ENCODE data around the gene PHF23.
A peak's percentile ranks its signal among the peaks of the same experiment; 100 is the strongest.

PHF23 gene

DNA sequence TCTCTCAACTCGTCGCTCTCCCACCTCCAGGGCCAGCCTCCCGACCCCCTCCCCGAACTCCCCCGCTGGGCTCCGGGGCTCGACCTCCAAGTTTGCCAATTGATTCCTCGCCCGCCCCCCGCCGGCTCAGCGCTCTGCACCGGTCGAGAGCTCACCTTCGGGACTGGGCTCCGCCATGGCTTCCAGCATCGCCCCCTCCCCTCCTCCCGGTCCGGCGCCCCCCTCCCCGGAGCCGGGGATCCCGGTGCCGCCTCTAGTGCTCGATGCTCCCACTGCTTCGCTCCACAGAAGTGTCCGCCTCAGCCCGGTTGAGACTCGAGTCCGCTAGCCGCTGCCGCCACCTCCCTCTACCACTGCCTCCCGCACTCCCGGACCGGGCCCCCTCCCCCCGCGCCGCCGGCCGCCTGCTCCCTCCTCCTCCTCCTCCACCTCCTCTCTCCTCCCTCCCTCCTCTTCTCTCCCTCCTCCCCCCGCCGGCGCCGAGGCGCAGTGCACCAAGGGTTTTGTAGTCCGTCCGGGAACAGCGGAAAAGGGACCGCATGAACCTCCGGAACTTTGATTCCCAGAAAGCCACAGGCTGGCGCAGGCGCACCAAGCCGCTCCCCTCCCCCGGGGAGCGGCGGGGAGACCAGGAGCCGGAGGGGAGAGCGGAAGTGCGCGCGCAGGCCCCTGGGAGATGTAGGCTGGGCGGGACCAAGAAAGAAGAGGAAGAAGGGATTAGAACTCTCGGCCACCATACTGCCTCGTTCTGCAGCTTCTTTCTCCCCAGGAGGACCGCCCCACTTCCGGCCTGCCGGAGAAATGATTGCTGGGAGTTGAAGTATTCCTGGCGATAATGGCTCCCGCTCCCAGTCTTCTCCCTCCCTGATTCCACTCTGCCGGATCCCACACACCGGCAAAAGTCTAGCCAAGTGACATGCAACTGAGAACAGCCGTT is at the start of gene PHF23:
PHF23 (minus strand) TSS at position 367 of the 937 bp plus-strand sequence; CDS start at position 189, 178 bp downstream.
- peak; percentile 98 for DNase-seq

DNA sequence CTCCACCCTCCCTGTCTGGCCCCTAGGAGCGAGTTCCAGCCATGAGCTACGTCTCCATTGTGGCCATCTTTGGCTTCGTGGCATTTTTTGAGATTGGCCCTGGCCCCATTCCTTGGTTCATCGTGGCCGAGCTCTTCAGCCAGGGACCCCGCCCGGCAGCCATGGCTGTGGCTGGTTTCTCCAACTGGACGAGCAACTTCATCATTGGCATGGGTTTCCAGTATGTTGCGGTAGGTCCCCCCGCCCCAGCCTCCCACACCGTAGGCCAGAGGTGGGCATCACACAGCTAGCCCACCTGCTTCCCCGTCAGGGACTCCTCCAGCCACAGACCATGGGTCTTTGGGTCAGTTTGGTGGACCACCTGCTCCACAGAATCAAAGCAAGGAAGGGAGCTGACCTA is 46.4 kb upstream of the PHF23 start:
- no peak for DNase-seq

DNA sequence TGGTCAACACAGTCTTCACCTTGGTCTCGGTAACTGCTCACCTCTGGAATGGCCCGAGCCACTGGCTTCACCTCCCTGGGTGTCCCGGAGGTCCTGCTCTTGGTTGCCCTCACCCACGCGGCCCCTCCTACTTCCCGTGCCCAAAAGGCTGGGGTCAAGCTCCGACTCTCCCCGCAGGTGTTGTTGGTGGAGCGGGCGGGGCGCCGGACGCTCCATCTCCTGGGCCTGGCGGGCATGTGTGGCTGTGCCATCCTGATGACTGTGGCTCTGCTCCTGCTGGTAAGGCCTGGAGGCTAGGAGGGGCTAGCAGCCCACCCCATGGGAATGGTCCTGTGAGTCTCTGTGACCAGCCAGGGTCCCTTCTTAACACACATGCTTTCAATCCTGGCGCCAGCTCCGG is 45.7 kb upstream of the PHF23 start:
- DNase-seq = no peak

DNA sequence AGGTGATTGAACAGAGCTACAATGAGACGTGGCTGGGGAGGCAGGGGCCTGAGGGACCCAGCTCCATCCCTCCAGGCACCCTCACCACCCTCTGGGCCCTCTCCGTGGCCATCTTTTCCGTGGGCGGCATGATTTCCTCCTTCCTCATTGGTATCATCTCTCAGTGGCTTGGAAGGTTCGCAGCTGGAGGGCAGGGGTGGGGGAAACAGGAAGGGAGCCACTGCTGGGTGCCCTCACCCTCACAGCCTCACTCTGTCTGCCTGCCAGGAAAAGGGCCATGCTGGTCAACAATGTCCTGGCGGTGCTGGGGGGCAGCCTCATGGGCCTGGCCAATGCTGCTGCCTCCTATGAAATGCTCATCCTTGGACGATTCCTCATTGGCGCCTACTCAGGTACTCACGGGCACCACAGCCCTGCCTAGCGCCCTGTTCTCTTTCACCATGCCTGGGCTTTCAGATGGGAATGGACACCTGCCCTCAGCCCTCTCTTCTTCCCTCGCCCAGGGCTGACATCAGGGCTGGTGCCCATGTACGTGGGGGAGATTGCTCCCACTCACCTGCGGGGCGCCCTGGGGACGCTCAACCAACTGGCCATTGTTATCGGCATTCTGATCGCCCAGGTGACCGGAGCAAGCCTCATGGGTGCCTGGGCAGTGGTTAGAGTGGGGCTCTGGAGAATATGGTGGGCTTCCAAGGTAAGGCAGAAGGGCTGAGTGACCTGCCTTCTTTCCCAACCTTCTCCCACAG is 44.4 kb upstream of the PHF23 start:
- DNase-seq = no peak

DNA sequence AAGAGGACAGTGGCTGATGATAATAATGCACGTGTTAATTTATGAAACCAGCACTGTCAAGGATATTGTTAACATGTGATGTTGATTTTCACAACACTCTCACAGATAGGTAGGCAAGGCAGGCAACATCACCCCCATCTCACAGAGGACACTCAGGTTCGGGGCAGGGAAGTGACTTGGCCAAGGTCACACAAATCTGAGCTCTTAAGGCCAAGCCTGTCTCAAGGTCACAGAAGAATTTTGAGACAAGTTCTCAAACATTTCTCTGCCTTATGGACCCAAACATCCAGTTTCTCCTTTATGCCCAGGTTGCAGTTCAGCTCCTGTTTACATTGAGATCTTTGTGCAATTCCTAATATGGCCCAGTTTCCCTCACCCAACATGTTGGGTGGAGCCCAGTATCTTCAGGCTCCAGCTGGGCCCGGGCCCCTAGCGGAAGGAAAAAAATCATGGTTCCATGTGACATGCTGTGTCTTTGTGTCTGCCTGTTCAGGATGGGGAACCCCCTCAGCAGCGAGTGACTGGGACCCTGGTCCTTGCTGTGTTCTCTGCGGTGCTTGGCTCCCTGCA is 43.6 kb upstream of the PHF23 start:
- no peak for DNase-seq

DNA sequence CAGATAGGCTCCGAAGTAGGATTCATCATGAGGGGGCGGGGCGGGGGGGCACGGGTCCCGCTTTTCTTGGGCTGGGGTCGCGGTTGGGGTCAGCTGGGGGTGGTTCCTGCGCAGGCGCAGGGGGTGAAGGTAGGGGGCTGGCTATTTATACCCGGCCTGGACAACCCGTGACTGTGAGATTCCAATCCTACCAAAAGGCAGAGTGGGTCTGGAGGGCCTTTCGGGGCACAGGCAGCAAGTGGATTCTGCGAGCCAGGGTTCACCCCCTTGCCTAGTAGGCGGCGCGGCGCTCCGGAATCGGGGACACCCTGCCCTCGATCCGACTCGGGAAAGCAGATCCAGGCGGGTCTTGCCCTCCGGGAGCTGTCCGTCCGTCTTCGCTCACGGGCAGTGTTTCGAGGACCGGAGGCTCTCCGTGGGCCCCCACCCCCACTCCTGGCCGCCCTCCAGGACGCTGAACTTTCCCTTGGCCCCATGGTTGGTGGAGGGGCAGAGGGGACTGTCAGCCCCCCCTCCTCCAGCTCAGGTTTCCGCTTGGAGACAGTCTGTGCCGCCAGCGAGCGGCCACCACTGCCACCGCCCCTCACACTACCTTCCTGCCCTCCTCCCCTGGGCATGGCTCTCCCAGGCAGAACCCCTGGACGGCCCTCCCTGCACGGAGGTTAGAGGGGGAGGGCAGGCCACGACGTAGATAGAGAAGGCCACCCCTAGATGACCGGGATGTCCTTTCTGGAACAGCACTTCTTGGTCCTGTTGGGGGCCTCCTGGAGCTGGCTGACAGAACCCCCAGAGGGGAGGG is 42.9 kb upstream of the PHF23 start:
- DNase-seq = no peak

DNA sequence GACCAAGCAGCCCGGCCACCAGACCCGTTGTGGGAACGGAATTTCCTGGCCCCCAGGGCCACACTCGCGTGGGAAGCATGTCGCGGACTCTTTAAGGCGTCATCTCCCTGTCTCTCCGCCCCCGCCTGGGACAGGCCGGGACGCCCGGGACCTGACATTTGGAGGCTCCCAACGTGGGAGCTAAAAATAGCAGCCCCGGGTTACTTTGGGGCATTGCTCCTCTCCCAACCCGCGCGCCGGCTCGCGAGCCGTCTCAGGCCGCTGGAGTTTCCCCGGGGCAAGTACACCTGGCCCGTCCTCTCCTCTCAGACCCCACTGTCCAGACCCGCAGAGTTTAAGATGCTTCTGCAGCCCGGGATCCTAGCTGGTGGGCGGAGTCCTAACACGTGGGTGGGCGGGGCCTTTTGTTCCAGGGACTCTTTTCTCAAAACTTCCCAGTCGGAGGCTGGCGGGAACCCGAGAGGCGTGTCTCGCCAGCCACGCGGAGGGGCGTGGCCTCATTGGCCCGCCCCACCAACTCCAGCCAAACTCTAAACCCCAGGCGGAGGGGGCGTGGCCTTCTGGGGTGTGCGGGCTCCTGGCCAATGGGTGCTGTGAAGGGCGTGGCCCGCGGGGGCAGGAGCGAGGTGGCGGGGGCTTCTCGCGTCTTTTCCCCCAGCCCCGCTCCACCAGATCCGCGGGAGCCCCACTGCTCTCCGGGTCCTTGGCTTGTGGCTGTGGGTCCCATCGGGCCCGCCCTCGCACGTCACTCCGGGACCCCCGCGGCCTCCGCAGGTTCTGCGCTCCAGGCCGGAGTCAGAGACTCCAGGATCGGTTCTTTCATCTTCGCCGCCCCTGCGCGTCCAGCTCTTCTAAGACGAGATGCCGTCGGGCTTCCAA is 42.1 kb upstream of the PHF23 start, which contains the start of gene SLC2A4:
SLC2A4 (plus strand) TSS at position 645 of the 879 bp plus-strand sequence; CDS start at position 862, 217 bp downstream.
- peak; percentile 58 for DNase-seq

DNA sequence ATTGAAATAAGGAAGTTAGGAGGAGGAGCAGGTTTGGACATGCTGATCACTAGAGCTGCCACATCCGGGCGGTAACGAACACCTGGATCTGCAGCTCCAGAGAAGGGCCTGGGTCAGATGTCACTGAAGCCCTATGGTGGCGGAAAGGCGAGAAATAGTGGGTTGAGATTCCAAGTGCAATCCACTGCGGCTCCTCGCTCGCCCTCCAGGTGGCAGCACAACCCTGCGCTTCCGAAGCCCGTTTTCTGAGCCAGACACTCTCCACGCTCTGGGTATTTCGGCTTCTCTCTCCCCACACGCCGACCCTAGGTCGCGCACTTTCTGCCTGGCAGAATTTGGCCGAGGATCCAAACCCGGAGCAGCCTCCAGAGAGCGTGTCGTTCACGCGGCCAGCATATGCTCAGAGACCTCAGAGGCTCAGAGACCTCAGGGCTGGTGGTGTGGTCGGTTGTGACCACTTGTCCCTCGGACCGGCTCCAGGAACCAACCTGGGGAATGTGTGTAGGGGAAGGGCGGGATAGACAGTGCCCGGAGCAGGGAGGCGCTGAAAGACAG is 41.3 kb upstream of the PHF23 start:
- DNase-seq = peak; percentile 63

DNA sequence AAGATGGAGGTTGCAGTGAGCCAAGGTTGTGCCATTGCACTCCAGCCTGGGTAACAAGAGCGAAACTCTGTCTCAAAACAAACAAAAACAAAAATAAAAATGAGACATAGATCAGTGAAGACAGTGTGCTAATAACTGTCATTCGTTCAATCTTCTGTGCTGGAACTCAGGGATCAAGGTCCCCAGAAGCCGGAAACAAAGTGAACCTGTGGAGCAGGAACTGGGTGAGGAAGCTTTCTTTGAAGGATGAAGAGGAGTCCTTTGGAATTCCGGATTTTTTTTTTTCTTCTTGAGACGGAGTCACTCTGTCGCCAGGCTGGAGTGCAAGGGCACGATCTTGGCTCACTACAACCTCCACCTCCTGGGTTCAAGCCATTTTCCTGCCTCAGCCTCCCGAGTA is 40.2 kb upstream of the PHF23 start:
- DNase-seq = no peak

DNA sequence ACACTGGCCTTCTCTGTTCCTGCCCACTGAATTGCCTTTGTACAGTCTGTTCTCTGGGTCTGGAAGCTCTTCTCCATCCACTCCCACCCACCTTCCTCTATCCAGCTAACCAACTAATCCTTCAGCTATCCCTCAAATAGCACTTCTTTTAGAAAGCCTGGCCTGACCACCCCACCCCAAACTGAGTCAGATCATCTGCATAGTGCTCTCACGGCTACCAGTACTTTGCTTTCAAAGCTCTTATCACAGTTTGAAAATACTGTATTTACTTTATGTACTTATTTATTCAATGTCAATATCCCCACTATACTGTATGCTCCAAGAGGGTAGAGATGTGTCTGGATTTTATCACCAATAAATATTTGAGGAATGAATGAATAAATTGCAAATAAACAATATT is 27.5 kb upstream of the PHF23 start:
- DNase-seq = no peak

DNA sequence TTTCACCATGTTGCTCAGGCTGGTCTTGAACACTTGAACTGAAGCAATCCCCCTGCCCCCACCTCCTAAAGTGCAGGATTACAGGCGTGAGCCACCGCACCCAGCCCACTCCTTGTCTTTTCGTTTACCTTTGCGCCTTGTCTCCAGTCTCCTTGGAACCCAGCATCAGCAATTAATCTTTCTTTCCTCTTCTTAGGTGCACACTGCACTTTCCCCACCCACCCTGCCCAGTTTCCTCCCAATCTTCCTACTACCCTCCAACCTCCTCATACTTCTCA is 24.5 kb upstream of the PHF23 start:
- no peak for DNase-seq

DNA sequence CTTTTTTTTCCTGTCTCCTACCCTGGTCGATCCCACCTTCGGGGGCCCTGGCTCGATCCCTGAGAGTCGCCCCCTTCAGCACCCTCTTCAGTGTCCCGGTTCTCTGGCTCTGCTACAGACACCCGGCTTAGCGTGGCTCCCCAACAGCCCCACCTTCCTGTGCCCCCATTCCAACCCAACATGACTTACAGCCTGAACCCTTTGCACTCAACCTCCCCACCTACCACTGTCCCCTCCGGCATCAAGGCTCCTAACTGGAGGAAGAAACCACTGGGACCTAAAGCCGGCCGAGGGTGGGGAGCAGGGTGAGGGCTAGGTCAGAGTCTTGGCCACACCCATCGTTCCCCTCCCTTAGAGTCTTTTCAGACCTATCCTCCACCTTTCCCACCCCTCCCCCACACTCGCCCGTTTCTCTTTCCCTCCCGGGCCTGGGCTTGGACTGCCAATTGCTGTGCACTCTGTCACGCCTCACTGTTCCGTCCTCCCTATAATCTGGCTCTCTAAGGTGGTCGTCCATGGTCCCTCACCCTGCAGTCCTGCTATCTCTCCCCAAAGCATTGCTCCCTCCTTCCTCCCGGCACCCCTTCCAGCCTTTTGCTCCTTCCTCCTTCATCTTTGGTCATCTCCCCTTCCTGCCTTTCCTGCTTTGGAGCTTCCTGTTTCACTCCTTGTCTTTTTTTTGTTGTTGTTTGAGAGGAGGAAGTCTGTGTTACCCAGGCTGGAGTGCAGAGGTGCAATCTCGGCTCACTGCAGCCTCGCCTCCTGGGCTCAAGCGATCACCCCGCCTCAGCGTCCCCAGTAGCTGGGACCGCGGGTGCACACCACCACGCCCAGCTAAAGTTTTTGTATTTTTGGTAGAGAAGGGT is 23.9 kb upstream of the PHF23 start:
- peak; percentile 52 for DNase-seq

DNA sequence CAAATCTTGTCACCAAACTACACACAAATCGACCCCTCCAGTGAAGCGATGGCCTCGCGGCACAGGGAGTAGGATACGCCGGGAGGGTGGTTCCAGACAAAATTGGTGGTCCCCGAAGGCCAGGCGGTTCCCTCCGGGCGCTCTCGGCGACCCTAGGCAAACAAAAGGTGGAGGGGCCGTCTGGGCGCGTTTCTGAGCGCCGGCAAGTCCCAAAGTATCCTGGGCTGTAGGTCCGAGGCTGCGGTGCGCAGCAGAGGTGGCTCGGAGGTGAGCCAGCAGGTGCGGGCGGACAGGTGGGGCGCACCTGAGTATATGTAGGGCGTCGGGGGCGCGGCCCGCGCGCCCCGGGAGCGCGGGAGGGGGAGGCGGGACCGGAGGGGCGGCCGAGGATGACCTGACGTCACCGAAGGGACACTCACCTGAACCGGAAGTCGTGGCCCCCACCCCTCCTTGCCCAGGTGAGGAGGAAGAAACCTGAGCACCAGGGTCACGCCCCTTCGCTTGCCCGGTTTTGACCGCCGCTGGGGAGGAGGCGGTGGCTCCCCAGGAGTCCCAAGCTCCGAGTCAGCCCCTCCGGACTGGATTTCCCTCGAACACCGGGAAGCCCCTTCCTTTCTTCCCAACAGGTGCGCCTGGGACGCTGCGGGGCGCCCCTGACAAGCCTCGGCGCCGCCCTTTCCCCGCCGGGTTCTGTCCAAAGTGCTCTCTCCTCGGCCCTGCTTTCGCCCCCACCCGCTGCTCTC is 23.1 kb upstream of the PHF23 start, which contains the start of gene CLDN7:
CLDN7 (minus strand) TSS at position 287 of the 743 bp plus-strand sequence. CDS start 435 bp downstream, outside the sequence.
- peak; percentile 91 for DNase-seq

DNA sequence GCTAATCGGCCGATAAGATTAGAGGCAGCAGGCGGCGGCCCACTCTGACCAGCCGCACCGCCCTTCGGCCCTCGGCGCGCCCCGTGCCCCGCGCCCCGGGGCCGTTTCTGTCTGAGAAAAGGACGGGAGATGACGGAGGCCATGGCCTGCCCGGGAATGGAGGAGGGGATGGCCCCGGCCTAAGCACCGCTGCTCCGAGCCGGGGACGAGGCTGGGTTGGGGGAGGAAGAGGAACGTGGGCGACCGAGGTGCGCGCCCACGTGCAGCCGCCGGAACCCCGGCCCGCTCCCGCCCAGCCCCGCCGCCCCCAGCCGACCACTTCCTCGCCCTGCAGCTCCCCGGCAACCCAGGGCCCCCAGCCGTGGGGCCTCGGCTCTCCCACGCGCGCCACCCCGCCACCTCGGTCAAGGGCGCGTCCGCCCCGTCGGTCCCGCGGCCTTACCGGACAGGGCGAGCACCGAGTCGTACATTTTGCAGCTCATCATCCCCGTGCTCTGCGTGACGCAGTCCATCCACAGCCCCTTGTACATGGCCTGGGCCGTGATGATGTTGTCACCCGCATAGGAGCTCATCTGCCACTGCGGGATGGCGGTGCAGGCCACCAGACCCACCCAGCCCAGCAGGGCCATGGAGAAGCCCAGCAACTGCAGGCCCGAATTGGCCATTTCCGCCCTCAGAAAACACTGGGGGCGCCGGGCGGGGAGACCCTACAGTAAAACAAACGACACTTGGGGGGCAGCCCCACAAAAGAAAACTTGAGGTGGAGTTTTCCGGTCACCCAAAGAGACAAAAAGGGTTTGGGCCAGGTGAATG is 22.3 kb upstream of the PHF23 start:
- peak; percentile 12 for DNase-seq

DNA sequence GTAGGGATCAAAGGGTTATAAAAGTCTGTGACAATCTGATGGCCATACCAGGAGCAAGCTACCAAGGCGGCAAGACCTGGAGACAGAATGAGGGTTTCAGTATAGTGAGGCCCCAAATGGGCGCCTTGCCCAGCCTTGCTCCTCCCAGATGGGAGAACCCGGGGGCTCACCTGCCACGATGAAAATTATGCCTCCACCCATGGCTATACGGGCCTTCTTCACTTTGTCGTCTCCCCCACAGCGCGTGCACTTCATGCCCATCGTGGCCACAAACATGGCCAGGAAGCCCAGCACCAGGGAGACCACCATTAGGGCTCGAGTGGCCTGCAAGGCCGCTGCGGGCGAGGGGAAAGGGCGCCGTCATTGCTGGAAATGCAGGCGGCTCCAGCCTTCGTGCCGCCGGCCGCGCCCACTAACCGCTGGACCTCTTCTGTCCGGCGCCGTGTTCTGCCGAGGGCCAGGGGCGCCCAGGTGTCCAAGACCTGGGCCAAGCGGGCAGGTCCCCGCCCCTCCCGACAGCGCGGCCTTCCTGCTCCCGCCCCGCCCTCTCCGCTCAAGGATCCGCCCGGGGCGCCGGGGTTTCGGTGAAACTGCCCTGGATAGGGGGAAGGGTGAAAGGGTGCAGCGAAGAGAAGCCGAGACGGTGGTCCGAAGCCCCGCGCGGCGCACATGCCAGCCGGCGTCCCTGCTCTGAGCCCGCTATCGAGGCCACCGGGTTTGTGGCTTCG is 21.6 kb upstream of the PHF23 start:
- peak; percentile 37 for DNase-seq

DNA sequence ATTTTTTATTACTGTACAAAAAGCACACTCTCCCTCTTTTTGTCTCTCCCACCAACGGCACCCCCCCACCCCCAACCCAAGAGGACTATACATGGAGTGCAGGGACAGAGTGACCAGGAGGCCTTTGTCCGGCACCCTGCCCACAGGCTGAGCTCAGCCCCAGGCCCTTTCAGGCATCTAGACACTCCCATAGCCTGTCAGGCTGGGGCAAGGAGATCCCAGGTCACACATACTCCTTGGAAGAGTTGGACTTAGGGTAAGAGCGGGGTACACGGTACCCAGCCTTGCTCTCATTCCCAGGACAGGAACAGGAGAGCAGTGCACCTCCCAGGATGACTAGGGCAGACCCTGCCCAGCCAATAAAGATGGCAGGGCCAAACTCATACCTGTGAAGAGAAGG is 20.9 kb upstream of the PHF23 start:
- DNase-seq = no peak

DNA sequence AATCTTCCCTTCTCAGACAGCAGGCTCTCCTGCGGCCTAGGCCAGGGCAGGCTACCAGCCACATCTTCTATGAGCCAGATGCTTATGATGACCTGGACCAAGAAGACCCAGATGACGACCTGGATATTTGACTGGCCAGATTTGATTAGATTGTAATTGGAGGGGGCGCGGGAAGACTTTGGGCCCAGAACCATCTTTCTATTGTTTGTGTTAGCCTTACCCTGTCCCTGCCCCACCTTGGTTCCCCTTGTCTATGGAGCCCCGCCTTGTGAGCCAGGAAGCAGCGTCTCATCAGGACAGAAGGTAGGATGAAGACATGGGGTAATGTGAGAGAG is 20.3 kb upstream of the PHF23 start:
- no peak for DNase-seq

Measured in DMS79 (cell line).